GM12878 (cell line): Measurements from ENCODE around the gene ABHD15. TPM values are rescaled to one million over a fixed set of nuclear protein-coding genes. Genes with fewer than 3 reads are reported as not detected.

Source experiments
- EP300 ChIP-seq, 2 experiments: fragments of 150-350 bp in 1 of 2; IDR thresholded peaks; 2 replicates each; pipeline ENCODE4 v1.6.1; 2011 to 2012; ENCODE audit warnings: low read depth in 2 of 2, low read length in 2 of 2, borderline replicate concordance in 1 of 2, improper control_type of control experiment in 1 of 2, inconsistent platforms in 1 of 2; ENCODE audit not compliant: control insufficient read depth in 1 of 2
- HCFC1 ChIP-seq: fragments of 150-350 bp; IDR thresholded peaks from 2 replicates; pipeline ENCODE4 v1.6.1; 2014; ENCODE audit warnings: low read length
- NKRF ChIP-seq: fragments of 450-650 bp; conservative IDR thresholded peaks from 2 replicates; pipeline ENCODE4 v1.6.1; 2017; ENCODE audit warnings: mild to moderate bottlenecking, moderate library complexity
- RAD21 ChIP-seq: IDR thresholded peaks from 2 replicates; pipeline ENCODE4 v1.6.1; 2011; ENCODE audit warnings: mild to moderate bottlenecking, low read depth, low read length, moderate library complexity; ENCODE audit not compliant: insufficient read depth
- SIN3A ChIP-seq: IDR thresholded peaks from 2 replicates; pipeline ENCODE4 v1.6.1; 2012; ENCODE audit warnings: low read depth, low read length, improper control_type of control experiment
- SP1 ChIP-seq: IDR thresholded peaks from one replicate; pipeline ENCODE4 v1.6.1; 2011; ENCODE audit warnings: low read depth, low read length
- USF2 ChIP-seq: IDR thresholded peaks from 2 replicates; pipeline ENCODE4 v1.6.1; 2011; ENCODE audit warnings: low read depth, low read length, improper control_type of control experiment, borderline replicate concordance
- ZNF592 ChIP-seq: fragments of 450-650 bp; IDR thresholded peaks from 2 replicates; pipeline ENCODE4 v1.6.1; 2017; ENCODE audit warnings: mild to moderate bottlenecking, moderate library complexity
- polyA plus RNA-seq, 11 experiments: library from polyadenylated mRNA; depleted of rRNA in 4 of 11; unstranded in 6 of 11; stranded (reverse) in 5 of 11; fragments of >200 nt; fragmentation: Nextera tagmentation in 4 of 11; fragmentation: Illumina TruSeq in 1 of 11; extraction: Ambion mirVana in 4 of 11; extraction: Trizol in 1 of 11; gene quantifications; 1 replicate in 1 of 11; 2 replicates in 10 of 11; pipeline versions ENCODE4 v1.2.1 to v1.2.3, GENCODE V29; 2011 to 2016; ENCODE audit warnings: inconsistent platforms in 2 of 11, missing spikeins in 2 of 11, low read depth in 1 of 11
- total RNA-seq, 4 experiments: library from RNA; depleted of rRNA in 3 of 4; stranded (reverse); fragments of >200 nt in 3 of 4; fragmentation: Illumina TruSeq in 1 of 4; extraction: Trizol in 1 of 4; gene quantifications; 2 replicates each; pipeline versions ENCODE4 v1.2.1 to v1.2.3, GENCODE V29; 2013 to 2021

Gene ABHD15
- total and polyA plus RNA-seq, 10 of the 15 experiments (the other 5 are each of a cell fraction or from before 2014, with no cell fraction given): 2.1 to 9.2 (median 4.9) TPM

GRCh38 chr17:29592850-29593551, 26.2 kb upstream of the ABHD15 start, which contains the start of gene ANKRD13B (continued):
- TF ChIP-seq SIN3A (no peak), USF2 (no peak), EP300 (IDR thresholded peaks at IDR 0.05; ENCODE audit: borderline replicate concordance in 1 of 2, control insufficient read depth in 1 of 2, low read depth in 2 of 2, low read length in 2 of 2) (no peak), ZNF592 (no peak), RAD21 (no peak), HCFC1 (peak; percentile 78), NKRF (peak; percentile 55), SP1 (no peak)
